ENCODE measurements around the gene CHL1.

CHL1 gene

DNA sequence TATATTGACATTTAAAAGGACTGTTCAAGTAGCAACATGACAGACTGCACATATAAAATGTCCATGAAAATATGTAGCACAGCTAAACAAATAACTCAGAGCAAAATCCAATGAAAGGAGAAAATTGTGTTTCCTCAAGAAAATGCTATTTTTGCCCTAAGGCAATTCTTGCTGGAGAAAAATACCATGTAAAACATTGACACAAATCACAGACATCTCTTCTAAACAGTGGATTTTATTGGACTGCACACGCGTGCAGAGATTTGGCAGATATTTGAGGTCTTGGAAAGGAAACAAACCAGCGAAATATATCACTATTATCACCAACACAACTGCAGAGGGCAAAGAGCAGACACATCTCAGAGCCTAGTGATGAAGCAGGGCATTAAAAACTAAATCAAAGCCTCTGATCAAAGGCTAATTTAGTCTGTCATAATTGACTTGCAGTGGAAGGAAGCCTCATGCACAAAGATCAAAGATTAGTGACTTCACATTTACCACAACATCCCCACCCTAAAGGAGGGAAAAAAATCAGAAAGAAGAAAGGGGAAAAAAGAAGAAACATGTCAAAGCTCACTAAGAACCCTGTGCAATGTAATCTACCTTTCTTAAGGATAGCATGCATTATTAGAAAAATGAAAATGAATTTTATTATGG, 52.4 kb downstream of the CHL1 start:
- no peaks in the 10 kb centered on the region for H3K27me3 ChIP-seq (ENCODE audit: control insufficient read depth, low read length)
- no peak overlapping the region for H3K27ac ChIP-seq (ENCODE audit: low read depth, low read length)
- no peaks in the 10 kb centered on the region for H3F3A ChIP-seq (ENCODE audit: control insufficient read depth, insufficient read depth)
- no peaks in the 10 kb centered on the region for H3K4me1 ChIP-seq (ENCODE audit: control insufficient read depth, low read length)
- H3K9me3 ChIP-seq (ENCODE audit: control insufficient read depth, insufficient read depth, low read length): no peaks in the 10 kb centered on the region
- H3K4me2 ChIP-seq (ENCODE audit: low read length): no peak overlapping the region
- no peaks in the 10 kb centered on the region for H3K9me2 ChIP-seq (replicated peaks; ENCODE audit: control insufficient read depth, low read length)
- H4K20me1 ChIP-seq (ENCODE audit: control insufficient read depth, insufficient read depth, low read depth, low read length): no peaks in the 10 kb centered on the region
- H3K4me3 ChIP-seq (ENCODE audit: low read length): no peak overlapping the region
- H3K36me3 ChIP-seq (ENCODE audit: control insufficient read depth, low read length): no peaks in the 10 kb centered on the region
- TF ChIP-seq, protein P1, sequence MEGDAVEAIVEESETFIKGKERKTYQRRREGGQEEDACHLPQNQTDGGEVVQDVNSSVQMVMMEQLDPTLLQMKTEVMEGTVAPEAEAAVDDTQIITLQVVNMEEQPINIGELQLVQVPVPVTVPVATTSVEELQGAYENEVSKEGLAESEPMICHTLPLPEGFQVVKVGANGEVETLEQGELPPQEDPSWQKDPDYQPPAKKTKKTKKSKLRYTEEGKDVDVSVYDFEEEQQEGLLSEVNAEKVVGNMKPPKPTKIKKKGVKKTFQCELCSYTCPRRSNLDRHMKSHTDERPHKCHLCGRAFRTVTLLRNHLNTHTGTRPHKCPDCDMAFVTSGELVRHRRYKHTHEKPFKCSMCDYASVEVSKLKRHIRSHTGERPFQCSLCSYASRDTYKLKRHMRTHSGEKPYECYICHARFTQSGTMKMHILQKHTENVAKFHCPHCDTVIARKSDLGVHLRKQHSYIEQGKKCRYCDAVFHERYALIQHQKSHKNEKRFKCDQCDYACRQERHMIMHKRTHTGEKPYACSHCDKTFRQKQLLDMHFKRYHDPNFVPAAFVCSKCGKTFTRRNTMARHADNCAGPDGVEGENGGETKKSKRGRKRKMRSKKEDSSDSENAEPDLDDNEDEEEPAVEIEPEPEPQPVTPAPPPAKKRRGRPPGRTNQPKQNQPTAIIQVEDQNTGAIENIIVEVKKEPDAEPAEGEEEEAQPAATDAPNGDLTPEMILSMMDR (IDR thresholded peaks at IDR 0.05; ENCODE audit: low read depth, low read length, poor library complexity, severe bottlenecking): no peak
- no peak for TF ChIP-seq EZH2phosphoT487 (IDR thresholded peaks at IDR 0.05; ENCODE audit: borderline replicate concordance, low read length)
- H3K79me2 ChIP-seq (ENCODE audit: control insufficient read depth, low read length): no peaks in the 10 kb centered on the region

DNA sequence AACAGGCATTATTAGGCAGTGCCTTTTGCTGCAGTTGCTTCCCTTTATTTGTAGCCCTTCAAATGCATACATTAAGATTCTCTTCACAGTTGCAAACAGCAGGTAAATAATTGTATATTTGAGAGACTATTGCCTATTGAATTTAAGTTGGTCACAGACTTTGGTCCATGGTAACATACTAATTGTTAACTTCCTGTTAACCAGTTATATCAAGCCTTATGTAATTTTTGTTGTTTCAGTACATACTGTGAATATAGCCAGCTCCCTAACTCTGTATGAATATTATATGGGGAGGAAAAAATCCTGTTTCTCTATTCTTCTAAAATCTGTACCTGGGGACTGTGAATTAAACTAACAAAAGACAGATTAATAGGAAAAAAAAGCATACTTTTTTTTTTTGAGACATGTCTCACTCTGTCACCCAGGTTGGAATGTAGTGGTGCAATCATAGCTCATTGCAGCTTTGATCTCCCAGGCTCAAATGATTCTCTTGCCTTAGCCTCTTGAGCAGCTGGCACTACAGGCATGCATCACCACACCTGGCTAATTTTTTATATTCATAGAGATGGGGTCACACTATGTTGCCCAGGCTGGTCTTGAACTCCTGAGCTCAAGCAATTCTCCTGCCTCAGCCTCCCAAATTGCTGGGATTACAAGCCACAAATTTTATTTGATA, 53.2 kb downstream of the CHL1 start:
- no peaks in the 10 kb centered on the region for H3K27me3 ChIP-seq (ENCODE audit: control insufficient read depth, low read length)
- H3K36me3 ChIP-seq (ENCODE audit: control insufficient read depth, low read length): no peaks in the 10 kb centered on the region
- no peaks in the 10 kb centered on the region for H4K20me1 ChIP-seq (ENCODE audit: control insufficient read depth, insufficient read depth, low read depth, low read length)
- TF ChIP-seq EZH2phosphoT487 (IDR thresholded peaks at IDR 0.05; ENCODE audit: borderline replicate concordance, low read length): no peak
- TF ChIP-seq, protein P1 (IDR thresholded peaks at IDR 0.05; ENCODE audit: low read depth, low read length, poor library complexity, severe bottlenecking): no peak
- no peaks in the 10 kb centered on the region for H3K9me2 ChIP-seq (replicated peaks; ENCODE audit: control insufficient read depth, low read length)
- H3K4me2 ChIP-seq (ENCODE audit: low read length): no peak overlapping the region
- no peak overlapping the region for H3K27ac ChIP-seq (ENCODE audit: low read depth, low read length)
- H3K4me3 ChIP-seq (ENCODE audit: low read length): no peak overlapping the region
- H3K9me3 ChIP-seq (ENCODE audit: control insufficient read depth, insufficient read depth, low read length): no peaks in the 10 kb centered on the region
- no peaks in the 10 kb centered on the region for H3F3A ChIP-seq (ENCODE audit: control insufficient read depth, insufficient read depth)
- no peaks in the 10 kb centered on the region for H3K4me1 ChIP-seq (ENCODE audit: control insufficient read depth, low read length)
- H3K79me2 ChIP-seq (ENCODE audit: control insufficient read depth, low read length): no peaks in the 10 kb centered on the region

DNA sequence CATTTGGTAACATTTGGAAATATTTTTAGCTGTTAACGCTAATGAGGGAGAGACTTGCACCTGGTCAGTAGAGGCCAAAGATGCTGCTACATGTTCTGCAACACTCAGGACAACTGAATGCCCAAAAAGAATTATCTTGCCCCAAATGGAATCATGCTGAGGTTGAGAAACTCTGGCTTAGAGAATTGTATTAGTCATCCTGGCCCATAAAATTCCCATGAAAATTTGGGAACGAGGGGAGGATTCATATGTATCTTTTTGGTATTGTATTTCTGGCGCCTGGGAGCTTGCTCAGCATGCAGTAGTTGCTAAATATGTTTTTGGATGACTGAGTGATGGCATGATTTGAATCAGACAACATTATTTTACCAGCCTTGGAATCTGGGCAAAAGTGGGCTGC, 59.9 kb downstream of the CHL1 start:
- Histone ChIP-seq H4K20me1 (ENCODE audit: control insufficient read depth, insufficient read depth, low read depth, low read length) (no peaks in the 10 kb centered on the region), H3K9me2 (replicated peaks; ENCODE audit: control insufficient read depth, low read length) (no peaks in the 10 kb centered on the region), H3F3A (ENCODE audit: control insufficient read depth, insufficient read depth) (no peaks in the 10 kb centered on the region), H3K27me3 (ENCODE audit: control insufficient read depth, low read length) (no peaks in the 10 kb centered on the region), H3K9me3 (ENCODE audit: control insufficient read depth, insufficient read depth, low read length) (no peaks in the 10 kb centered on the region), H3K79me2 (ENCODE audit: control insufficient read depth, low read length) (no peaks in the 10 kb centered on the region), H3K4me2 (ENCODE audit: low read length) (no peak overlapping the region), H3K4me1 (ENCODE audit: control insufficient read depth, low read length) (no peaks in the 10 kb centered on the region), H3K27ac (ENCODE audit: low read depth, low read length) (no peak overlapping the region), H3K4me3 (ENCODE audit: low read length) (no peak overlapping the region), H3K36me3 (ENCODE audit: control insufficient read depth, low read length) (no peaks in the 10 kb centered on the region)
- no peak for TF ChIP-seq EZH2phosphoT487 (IDR thresholded peaks at IDR 0.05; ENCODE audit: borderline replicate concordance, low read length)
- TF ChIP-seq, protein P1 (IDR thresholded peaks at IDR 0.05; ENCODE audit: low read depth, low read length, poor library complexity, severe bottlenecking): no peak
